ENCODE results near the gene MAP3K20.

DNA sequence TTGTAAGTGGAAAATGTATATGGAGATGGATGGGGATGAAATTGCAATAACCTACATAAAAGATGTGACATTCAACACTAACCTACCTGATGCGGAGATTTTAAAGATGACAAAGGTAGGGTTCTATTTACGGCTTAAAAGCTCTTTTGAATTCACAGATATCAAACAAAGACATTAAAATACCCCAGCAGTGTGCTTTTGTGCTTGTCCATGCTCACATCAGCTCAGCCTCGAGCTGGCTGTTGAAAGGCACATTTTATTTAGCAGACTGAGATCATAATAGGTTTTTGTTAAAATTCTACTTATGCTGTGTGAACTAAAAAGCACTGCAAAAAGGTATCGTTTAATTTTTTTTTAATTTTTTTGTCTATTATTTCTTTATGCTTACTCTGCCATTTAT, 183.1 kb downstream of the MAP3K20 start:
- TF ChIP-seq RAD21 (IDR thresholded peaks at IDR 0.05 in 1 of 2, conservative IDR thresholded peaks at IDR 0.05 in 1 of 2; ENCODE audit: low read depth in 2 of 2, low read length in 2 of 2) (no peak), NRF1 (IDR thresholded peaks at IDR 0.05; ENCODE audit: low read depth, low read length) (no peak), NANOG (IDR thresholded peaks at IDR 0.05; ENCODE audit: insufficient read depth, low read depth, low read length, poor library complexity, severe bottlenecking) (peak; percentile 52), BRCA1 (IDR thresholded peaks at IDR 0.05; ENCODE audit: low read depth, low read length) (no peak)
- TF ChIP-seq, protein P1, sequence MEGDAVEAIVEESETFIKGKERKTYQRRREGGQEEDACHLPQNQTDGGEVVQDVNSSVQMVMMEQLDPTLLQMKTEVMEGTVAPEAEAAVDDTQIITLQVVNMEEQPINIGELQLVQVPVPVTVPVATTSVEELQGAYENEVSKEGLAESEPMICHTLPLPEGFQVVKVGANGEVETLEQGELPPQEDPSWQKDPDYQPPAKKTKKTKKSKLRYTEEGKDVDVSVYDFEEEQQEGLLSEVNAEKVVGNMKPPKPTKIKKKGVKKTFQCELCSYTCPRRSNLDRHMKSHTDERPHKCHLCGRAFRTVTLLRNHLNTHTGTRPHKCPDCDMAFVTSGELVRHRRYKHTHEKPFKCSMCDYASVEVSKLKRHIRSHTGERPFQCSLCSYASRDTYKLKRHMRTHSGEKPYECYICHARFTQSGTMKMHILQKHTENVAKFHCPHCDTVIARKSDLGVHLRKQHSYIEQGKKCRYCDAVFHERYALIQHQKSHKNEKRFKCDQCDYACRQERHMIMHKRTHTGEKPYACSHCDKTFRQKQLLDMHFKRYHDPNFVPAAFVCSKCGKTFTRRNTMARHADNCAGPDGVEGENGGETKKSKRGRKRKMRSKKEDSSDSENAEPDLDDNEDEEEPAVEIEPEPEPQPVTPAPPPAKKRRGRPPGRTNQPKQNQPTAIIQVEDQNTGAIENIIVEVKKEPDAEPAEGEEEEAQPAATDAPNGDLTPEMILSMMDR (IDR thresholded peaks at IDR 0.05; ENCODE audit: control extremely low read depth in 1 of 3, insufficient read depth in 1 of 3, low read depth in 1 of 3, low read length in 3 of 3) = no peak

All from H1 (cell line).